Lung (tissue), 12 donors: ENCODE data around the gene KRTAP4-11. TPM values are rescaled to one million over a fixed set of nuclear protein-coding genes. Genes with fewer than 3 reads are reported as not detected.
A peak's percentile ranks its signal among the peaks of the same experiment; 100 is the strongest.
"Not testable (repeated sequence)": the region's sequence is repeated elsewhere in the genome, so short reads cannot be mapped to it uniquely, and the experiment has no call there.

Experiments
- ATAC-seq: fragments of 200-7000 bp; cut with Tn5 transposase; one replicate; pipeline ENCODE4 v1.9.1; 2020; ENCODE audit warnings: moderate number of reproducible peaks; ENCODE audit not compliant: insufficient read depth, low FRiP score
- DNase-seq, 3 donors: peaks; one replicate each; pipeline ENCODE4 v3.0.0-alpha.2; 2013 to 2017
- H3K27ac ChIP-seq, 2 donors: one replicate each; pipeline ENCODE4 v1.5.1; 2013; ENCODE audit warnings: mild to moderate bottlenecking in 2 of 2, moderate library complexity in 2 of 2, control low read depth in 1 of 2, inconsistent platforms in 1 of 2, low read depth in 1 of 2, low read length in 1 of 2
- H3K27me3 ChIP-seq, 3 donors: one replicate each; pipeline ENCODE4 v1.5.1; 2013; ENCODE audit warnings: low read length in 2 of 3; ENCODE audit not compliant: control insufficient read depth in 3 of 3, insufficient read depth in 3 of 3
- H3K36me3 ChIP-seq, 4 donors: one replicate each; pipeline ENCODE4 v1.5.1; 2013; ENCODE audit warnings: low read length in 4 of 4, mild to moderate bottlenecking in 1 of 4, moderate library complexity in 1 of 4; ENCODE audit not compliant: control insufficient read depth in 4 of 4, insufficient read depth in 4 of 4
- H3K4me1 ChIP-seq, 5 donors: one replicate each; pipeline ENCODE4 v1.5.1; 2013; ENCODE audit warnings: low read length in 5 of 5, mild to moderate bottlenecking in 2 of 5, moderate library complexity in 1 of 5; ENCODE audit not compliant: control insufficient read depth in 5 of 5, insufficient read depth in 5 of 5
- H3K4me3 ChIP-seq: one replicate; pipeline ENCODE4 v1.5.1; 2013; ENCODE audit warnings: mild to moderate bottlenecking, control low read depth, moderate library complexity
- H3K9ac ChIP-seq, 2 donors: one replicate each; pipeline ENCODE4 v1.5.1; 2013; ENCODE audit warnings: low read length in 2 of 2, control low read depth in 1 of 2; ENCODE audit not compliant: insufficient read depth in 1 of 2
- H3K9me3 ChIP-seq, 4 donors: one replicate each; pipeline ENCODE4 v1.5.1; 2013; ENCODE audit warnings: low read length in 3 of 4, mild to moderate bottlenecking in 1 of 4, moderate library complexity in 1 of 4; ENCODE audit not compliant: control insufficient read depth in 4 of 4, insufficient read depth in 3 of 4
- WGBS, 2 donors: extraction: QIAGEN DNeasy Blood & Tissue Kit; methylation state at CpG; one replicate each; pipeline ENCODE4 v1.1.7; 2013; 5-methylcytosine and 5-hydroxymethylcytosine counted together
- polyA plus RNA-seq, 2 donors: library from polyadenylated mRNA; stranded (reverse); fragments of 200-250 nt; gene quantifications; one replicate each; pipeline ENCODE4 v1.2.1, GENCODE V29; 2013
- total RNA-seq, 2 donors: library from RNA; depleted of rRNA in 1 of 2; stranded (reverse); fragments of >200 nt in 1 of 2; gene quantifications; one replicate each; pipeline ENCODE4 v1.2.1, GENCODE V29; 2014 to 2021
- TF ChIP-seq, protein P1 (sequence below): IDR thresholded peaks from 2 replicates; pipeline ENCODE4 v1.5.1; 2012; ENCODE audit warnings: mild to moderate bottlenecking; ENCODE audit errors: control extremely low read depth, extremely low read depth
- donor health status: control.
- donor health status: control.
- donor health status: Bipolar disorder and iron deficiency.
- donor health status: healthy.
- donor health status: DM: yes; HTN: yes; CAD: no.

The KRTAP4-11 gene
- total and polyA plus RNA-seq, 4 donors, result 0.34 TPM; not detected in 3

DNA sequence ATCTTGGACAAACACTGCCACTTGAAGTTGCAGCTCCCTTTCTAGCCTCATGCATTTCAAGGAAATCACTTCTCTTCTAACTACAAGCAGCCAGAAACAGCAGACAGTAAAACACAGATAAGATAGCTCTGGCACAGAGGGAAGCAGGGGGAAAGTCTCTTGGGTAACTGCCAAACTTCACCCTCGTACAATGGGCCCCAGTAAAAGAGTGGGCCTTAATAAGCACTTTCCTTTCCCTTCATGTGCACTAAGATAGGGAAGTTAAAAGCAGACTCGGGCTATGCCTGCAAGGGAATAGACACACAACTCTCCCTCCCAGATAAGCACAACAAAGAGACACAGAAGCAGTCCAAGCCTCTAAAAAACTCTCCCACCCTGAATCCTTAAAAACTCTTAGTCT, 35.7 kb upstream of the KRTAP4-11 start:
- WGBS, 2 donors, result 7 to 13% methylated on average over 2 of the region's 2 CpGs

GRCh38 chr17:41151525-41151924, 33.4 kb upstream of the KRTAP4-11 start:
- Histone ChIP-seq H3K9me3 (no peaks in the 10 kb centered on the region), H3K27ac (no peak overlapping the region), H3K27me3 (no peaks in the 10 kb centered on the region), H3K4me1 (no peaks in the 10 kb centered on the region), H3K9ac (no peak overlapping the region), H3K36me3 (no peaks in the 10 kb centered on the region), H3K4me3 (no peak overlapping the region)
- ATAC-seq, result no peak
- no peak for DNase-seq
- 87 to 92% methylated on average over 2 of the region's 2 CpGs for WGBS, 2 donors
- TF ChIP-seq, protein P1, sequence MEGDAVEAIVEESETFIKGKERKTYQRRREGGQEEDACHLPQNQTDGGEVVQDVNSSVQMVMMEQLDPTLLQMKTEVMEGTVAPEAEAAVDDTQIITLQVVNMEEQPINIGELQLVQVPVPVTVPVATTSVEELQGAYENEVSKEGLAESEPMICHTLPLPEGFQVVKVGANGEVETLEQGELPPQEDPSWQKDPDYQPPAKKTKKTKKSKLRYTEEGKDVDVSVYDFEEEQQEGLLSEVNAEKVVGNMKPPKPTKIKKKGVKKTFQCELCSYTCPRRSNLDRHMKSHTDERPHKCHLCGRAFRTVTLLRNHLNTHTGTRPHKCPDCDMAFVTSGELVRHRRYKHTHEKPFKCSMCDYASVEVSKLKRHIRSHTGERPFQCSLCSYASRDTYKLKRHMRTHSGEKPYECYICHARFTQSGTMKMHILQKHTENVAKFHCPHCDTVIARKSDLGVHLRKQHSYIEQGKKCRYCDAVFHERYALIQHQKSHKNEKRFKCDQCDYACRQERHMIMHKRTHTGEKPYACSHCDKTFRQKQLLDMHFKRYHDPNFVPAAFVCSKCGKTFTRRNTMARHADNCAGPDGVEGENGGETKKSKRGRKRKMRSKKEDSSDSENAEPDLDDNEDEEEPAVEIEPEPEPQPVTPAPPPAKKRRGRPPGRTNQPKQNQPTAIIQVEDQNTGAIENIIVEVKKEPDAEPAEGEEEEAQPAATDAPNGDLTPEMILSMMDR, result no peak

More for the DNA sequence above, 35.7 kb upstream of the KRTAP4-11 start:
- H3K9me3 ChIP-seq, result no peaks in the 10 kb centered on the region
- no peak overlapping the region for H3K4me3 ChIP-seq
- no peaks in the 10 kb centered on the region for H3K36me3 ChIP-seq
- DNase-seq, result peak in 2 of 3 donors; percentile 3 to 9
- no peak for ATAC-seq
- no peaks in the 10 kb centered on the region for H3K27me3 ChIP-seq
- no peaks in the 10 kb centered on the region for H3K4me1 ChIP-seq
- H3K9ac ChIP-seq, result no peak overlapping the region
- TF ChIP-seq, protein P1, result no peak
- no peak overlapping the region for H3K27ac ChIP-seq

GRCh38 chr17:41150026-41150425, 31.9 kb upstream of the KRTAP4-11 start:
- H3K4me1 ChIP-seq, result no peaks in the 10 kb centered on the region
- ATAC-seq (no peak), DNase-seq (no peak)
- no peaks in the 10 kb centered on the region for H3K9me3 ChIP-seq
- H3K36me3 ChIP-seq, result no peaks in the 10 kb centered on the region
- H3K27ac ChIP-seq, result no peak overlapping the region
- TF ChIP-seq, protein P1, result no peak
- H3K27me3 ChIP-seq, result no peaks in the 10 kb centered on the region
- H3K9ac ChIP-seq, result no peak overlapping the region
- WGBS, 2 donors, result 82 to 89% methylated on average over 4 of the region's 4 CpGs
- no peak overlapping the region for H3K4me3 ChIP-seq

- Histone ChIP-seq H3K27ac (no peak within 1 kb of the TSS), H3K4me1 (no peaks in the 10 kb centered on the region), H3K27me3 (no peaks in the 10 kb centered on the region), H3K9me3 (no peaks in the 10 kb centered on the region), H3K36me3 (no peaks in the 10 kb centered on the region), H3K9ac (no peak within 1 kb of the TSS), H3K4me3 (no peak within 1 kb of the TSS)
- TF ChIP-seq, protein P1, result no peak
- DNase-seq (no peak), ATAC-seq (no peak)
- 69 to 88% methylated on average over 2 of the region's 2 CpGs for WGBS, 2 donors
These were observed 31.4 kb upstream of the KRTAP4-11 start, which contains the start of gene KRTAP4-5 for GRCh38 chr17:41149652-41149985. Gene KRTAP4-5 (minus strand): TSS chr17:41149825. CDS start chr17:41149767, 58 bp downstream.

DNA sequence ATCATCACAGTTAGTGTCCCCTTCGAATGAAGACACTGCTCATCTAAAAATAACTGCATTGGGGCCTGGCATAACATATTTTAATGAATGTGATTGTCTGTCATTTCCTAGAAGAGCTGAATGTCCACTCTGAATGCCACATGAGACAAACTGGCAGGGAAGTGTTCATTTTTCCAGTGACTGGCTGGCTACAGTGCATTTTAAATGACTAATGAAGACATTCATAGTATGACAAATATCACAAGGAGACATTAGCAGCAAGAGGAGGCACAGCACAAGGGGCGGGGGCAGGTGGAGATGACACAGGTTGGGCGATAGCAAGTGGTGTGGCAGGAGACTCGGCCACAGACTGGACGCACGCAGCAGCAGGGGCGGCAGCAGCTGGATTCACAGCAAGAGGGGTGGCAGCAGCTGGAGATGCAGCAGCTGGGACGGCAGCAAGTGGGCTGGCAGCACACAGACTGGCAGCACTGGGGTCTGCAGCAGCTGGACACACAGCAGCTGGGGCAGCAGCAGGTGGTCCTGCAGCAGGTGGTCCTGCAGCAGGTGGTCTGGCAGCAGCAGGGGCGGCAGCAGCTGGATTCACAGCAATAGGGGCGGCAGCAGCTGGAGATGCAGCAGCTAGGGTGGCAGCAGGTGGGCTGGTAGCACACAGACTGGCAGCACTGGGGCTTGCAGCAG, 30.9 kb upstream of the KRTAP4-11 start:
- H3K9ac ChIP-seq, H3K27ac ChIP-seq, H3K4me1 ChIP-seq, H3K36me3 ChIP-seq, H3K4me3 ChIP-seq, ATAC-seq, H3K27me3 ChIP-seq, DNase-seq, H3K9me3 ChIP-seq: not testable (repeated sequence)
- WGBS, 2 donors, result 77 to 84% methylated on average over 10 of the region's 10 CpGs
